Fibroblast of pulmonary artery (primary cell): Measurements from ENCODE around the gene SLC22A2.
"Not testable (repeated sequence)": the region's sequence is repeated elsewhere in the genome, so short reads cannot be mapped to it uniquely, and the experiment has no call there.

Experiments used
- DNase-seq: peaks from one replicate; pipeline ENCODE4 v3.0.0-alpha.2; 2010; ENCODE audit warnings: low read depth
- H3K4me3 ChIP-seq: replicated peaks from 2 replicates; pipeline ENCODE4 v1.5.1; 2011; ENCODE audit warnings: low read depth, mild to moderate bottlenecking, control low read depth, low read length, moderate library complexity
- TF ChIP-seq, protein P1 (sequence below): IDR thresholded peaks from 2 replicates; pipeline ENCODE4 v1.5.1; 2011; ENCODE audit warnings: mild to moderate bottlenecking, control low read depth, low read length, inconsistent platforms; ENCODE audit errors: missing control alignments

SLC22A2 gene

GRCh38 chr6:160258346-160259142 lies at the start of gene SLC22A2:
Gene SLC22A2 (minus strand): TSS chr6:160258821. CDS start chr6:160258757, 64 bp downstream.
- TF ChIP-seq, protein P1, sequence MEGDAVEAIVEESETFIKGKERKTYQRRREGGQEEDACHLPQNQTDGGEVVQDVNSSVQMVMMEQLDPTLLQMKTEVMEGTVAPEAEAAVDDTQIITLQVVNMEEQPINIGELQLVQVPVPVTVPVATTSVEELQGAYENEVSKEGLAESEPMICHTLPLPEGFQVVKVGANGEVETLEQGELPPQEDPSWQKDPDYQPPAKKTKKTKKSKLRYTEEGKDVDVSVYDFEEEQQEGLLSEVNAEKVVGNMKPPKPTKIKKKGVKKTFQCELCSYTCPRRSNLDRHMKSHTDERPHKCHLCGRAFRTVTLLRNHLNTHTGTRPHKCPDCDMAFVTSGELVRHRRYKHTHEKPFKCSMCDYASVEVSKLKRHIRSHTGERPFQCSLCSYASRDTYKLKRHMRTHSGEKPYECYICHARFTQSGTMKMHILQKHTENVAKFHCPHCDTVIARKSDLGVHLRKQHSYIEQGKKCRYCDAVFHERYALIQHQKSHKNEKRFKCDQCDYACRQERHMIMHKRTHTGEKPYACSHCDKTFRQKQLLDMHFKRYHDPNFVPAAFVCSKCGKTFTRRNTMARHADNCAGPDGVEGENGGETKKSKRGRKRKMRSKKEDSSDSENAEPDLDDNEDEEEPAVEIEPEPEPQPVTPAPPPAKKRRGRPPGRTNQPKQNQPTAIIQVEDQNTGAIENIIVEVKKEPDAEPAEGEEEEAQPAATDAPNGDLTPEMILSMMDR, result no peak
- no peak within 1 kb of the TSS for H3K4me3 ChIP-seq
- no peak for DNase-seq

- TF ChIP-seq, protein P1, result no peak
- no peak overlapping the region for H3K4me3 ChIP-seq
- no peak for DNase-seq
These were observed 47.5 kb upstream of the SLC22A2 start for GRCh38 chr6:160305926-160306713.

DNA sequence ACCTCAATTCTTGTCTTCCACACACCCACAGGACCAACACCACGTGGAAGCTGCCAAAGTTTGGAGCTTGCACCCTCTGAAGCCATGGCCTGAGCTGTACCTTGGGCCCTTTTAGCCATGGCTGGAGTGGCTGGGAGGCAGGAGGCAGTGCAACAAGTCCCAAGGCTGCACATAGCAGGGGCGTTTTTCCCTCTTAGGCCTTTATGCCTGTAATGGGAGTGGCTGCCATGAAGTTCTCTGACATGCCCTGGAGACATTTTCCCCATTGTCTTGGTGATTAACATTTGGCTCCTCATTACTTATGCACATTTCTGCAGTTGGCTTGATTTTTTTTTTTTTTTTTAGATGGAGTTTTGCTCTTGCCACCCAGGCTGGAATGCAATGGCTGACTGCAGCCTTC lies 45.2 kb upstream of the SLC22A2 start:
- TF ChIP-seq, protein P1, result no peak
- H3K4me3 ChIP-seq, result no peak overlapping the region
- no peak for DNase-seq

DNA sequence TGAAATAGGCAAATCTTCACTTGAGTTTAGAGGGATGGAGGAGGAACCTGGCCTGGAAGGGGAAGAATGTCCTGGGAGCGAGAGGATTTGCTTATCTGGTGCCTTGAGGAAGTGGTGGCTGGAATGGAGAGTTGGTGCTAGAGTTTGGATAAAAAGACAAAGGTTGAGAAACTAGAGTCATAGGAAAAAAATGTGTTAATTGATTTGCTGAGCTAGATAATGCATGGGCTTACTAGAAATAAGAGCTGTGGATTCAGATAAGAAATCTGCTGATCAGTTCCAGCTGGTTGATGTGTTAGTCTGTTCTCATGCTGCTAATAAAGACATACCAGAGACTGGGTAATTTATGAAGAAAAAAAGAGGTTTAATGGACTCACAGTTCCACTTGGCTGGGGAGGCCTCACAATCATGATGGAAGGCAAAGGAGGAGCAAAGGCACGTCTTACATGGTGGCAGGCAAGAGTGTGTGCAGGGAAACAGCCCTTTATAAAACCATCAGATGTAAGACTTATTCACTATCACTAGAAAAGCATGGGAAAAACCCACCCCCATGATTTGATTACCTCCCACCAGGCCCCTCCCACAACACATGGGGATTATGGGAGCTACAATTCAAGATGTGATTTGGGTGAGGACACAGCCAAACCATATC lies 43.9 kb upstream of the SLC22A2 start:
- DNase-seq, result peak; percentile 53
- not testable (repeated sequence) for H3K4me3 ChIP-seq

DNA sequence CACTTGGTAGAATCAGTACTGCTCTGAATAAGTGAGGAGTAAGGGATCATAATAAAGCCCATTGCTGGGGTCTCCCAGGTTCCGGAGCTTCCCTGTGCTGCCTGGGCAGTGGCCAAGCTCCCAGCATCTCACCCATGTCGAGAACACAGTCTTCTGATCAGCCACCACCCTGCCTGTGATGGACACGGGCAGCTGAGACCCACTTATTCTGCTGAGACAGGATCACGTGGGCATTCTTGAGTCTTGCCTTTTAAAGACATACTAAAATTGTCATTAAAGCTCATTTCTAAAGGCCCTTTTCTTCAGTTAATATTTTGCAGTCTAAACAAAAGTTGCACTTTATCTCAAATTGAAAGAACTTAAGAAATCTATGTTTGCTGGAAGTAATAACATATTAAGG lies 42.7 kb upstream of the SLC22A2 start:
- no peak for DNase-seq
- no peak overlapping the region for H3K4me3 ChIP-seq
- TF ChIP-seq, protein P1, result no peak

- TF ChIP-seq, protein P1, result no peak
- no peak overlapping the region for H3K4me3 ChIP-seq
- DNase-seq, result no peak
These were observed 41.6 kb upstream of the SLC22A2 start for GRCh38 chr6:160300076-160300695.

GRCh38 chr6:160299559-160299958 lies 40.9 kb upstream of the SLC22A2 start:
- H3K4me3 ChIP-seq, result no peak overlapping the region
- TF ChIP-seq, protein P1, result no peak

More at GRCh38 chr6:160299559-160299958, 40.9 kb upstream of the SLC22A2 start:
- no peak for DNase-seq
